ENCODE data around the gene OR6J1. TPM values are rescaled to one million over a fixed set of nuclear protein-coding genes. Genes with fewer than 3 reads are reported as not detected.

OR6J1 gene
- total and polyA plus RNA-seq, 2 donors (not counting 3 experiments of a cell fraction or from before 2014, with no cell fraction given) = not detected

DNA sequence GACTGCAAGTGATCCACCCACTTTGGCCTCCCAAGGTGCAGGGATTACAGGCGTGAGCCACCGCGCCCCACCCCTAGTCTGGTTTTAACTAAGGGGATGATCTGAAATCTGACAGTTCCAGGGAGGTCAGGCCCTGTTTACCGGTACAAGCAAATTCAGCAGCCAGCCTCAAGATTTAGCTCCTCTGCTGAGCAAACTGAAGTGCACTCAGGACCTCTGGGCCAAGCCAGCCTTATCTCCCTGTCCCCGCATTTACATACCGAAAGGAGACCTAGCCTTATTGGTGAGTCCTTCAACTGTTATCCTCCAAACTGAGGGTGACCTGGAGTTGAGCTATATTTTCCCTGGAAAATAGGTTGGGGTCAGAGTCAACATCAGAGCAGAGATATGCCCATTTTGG lies 46.9 kb downstream of the OR6J1 start:
- H3K9me1 ChIP-seq (replicated peaks; ENCODE audit: control insufficient read depth, extremely low read depth, insufficient read depth, low read length) = no peaks in the 10 kb centered on the region
- FAIRE-seq (no peak), DNase-seq (ENCODE audit: low read depth, low spot score) (no peak)
- H3K9ac ChIP-seq (replicated peaks; ENCODE audit: extremely low read depth, insufficient read depth, low read length) = no peak overlapping the region
- POLR2A ChIA-PET = interaction anchor here (1.6 kb wide), 1 partner anchor 8 kb away, joined by 7 read pairs; the partner anchor contains the start of gene DAD1
- TF ChIP-seq GATA2 (IDR thresholded peaks at IDR 0.05; ENCODE audit: insufficient read depth, insufficient read length, low read depth, low read length) (no peak), EZH2 (IDR thresholded peaks at IDR 0.05; ENCODE audit: borderline replicate concordance, low read depth, low read length, severe bottlenecking) (no peak), MYC (IDR thresholded peaks at IDR 0.05; ENCODE audit: low read depth, low read length) (no peak), POLR2AphosphoS5 (IDR thresholded peaks at IDR 0.05; ENCODE audit: insufficient read depth, low read depth, low read length) (no peak), FOS (IDR thresholded peaks at IDR 0.05; ENCODE audit: borderline replicate concordance, insufficient read depth, low read length) (no peak), JUN (IDR thresholded peaks at IDR 0.05; ENCODE audit: borderline replicate concordance, insufficient read depth, insufficient read length, low read depth) (no peak), POLR2A (IDR thresholded peaks at IDR 0.05; ENCODE audit: low read depth, low read length) (no peak)
- TF ChIP-seq, protein P1, sequence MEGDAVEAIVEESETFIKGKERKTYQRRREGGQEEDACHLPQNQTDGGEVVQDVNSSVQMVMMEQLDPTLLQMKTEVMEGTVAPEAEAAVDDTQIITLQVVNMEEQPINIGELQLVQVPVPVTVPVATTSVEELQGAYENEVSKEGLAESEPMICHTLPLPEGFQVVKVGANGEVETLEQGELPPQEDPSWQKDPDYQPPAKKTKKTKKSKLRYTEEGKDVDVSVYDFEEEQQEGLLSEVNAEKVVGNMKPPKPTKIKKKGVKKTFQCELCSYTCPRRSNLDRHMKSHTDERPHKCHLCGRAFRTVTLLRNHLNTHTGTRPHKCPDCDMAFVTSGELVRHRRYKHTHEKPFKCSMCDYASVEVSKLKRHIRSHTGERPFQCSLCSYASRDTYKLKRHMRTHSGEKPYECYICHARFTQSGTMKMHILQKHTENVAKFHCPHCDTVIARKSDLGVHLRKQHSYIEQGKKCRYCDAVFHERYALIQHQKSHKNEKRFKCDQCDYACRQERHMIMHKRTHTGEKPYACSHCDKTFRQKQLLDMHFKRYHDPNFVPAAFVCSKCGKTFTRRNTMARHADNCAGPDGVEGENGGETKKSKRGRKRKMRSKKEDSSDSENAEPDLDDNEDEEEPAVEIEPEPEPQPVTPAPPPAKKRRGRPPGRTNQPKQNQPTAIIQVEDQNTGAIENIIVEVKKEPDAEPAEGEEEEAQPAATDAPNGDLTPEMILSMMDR (IDR thresholded peaks at IDR 0.05; ENCODE audit: extremely low read depth in 1 of 2, insufficient read depth in 1 of 2, low read depth in 1 of 2, low read length in 2 of 2) = no peak
- TF ChIP-seq, protein P2, sequence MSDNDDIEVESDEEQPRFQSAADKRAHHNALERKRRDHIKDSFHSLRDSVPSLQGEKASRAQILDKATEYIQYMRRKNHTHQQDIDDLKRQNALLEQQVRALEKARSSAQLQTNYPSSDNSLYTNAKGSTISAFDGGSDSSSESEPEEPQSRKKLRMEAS (IDR thresholded peaks at IDR 0.05; ENCODE audit: insufficient read depth, insufficient read length) = no peak
- dilution Hi-C loops (cut with MboI; ENCODE audit: extremely low pct_ligation_motif_present, low sequenced_read_pairs) (no loop called here), intact Hi-C loops (cut with micrococcal nuclease) (no loop called here)
- no peak overlapping the region for H3K4me3 ChIP-seq (replicated peaks in 1 of 3; ENCODE audit: insufficient read depth in 1 of 3, low read depth in 1 of 3, low read length in 3 of 3)
- no peaks in the 10 kb centered on the region for H3K9me3 ChIP-seq (replicated peaks; ENCODE audit: control insufficient read depth, insufficient read depth, low read length)
- no peaks in the 10 kb centered on the region for H4K20me1 ChIP-seq (replicated peaks; ENCODE audit: control insufficient read depth, extremely low read depth, insufficient read depth, low read length)
- no peak overlapping the region for H3K27ac ChIP-seq (ENCODE audit: insufficient read depth, low read depth, low read length)
- CTCF ChIA-PET = interaction anchor here (2.7 to 4.2 kb wide), 3 partner anchors 9 to 55 kb away, joined by 21 to 45 read pairs (median 42); partner anchors contain the start of gene DAD1
- peaks cover 11% of the 10 kb centered on the region for H3K4me1 ChIP-seq (ENCODE audit: control insufficient read depth, extremely low read depth, insufficient read depth, low read length)
- H3K79me2 ChIP-seq (ENCODE audit: control insufficient read depth, insufficient read depth, low read length) = peaks cover 1% of the 10 kb centered on the region
- H3K27me3 ChIP-seq (ENCODE audit: control insufficient read depth in 2 of 2, insufficient read depth in 2 of 2, low read length in 2 of 2) = peaks cover 3 to 9% of the 10 kb centered on the region in 2 experiments
- H3K36me3 ChIP-seq (ENCODE audit: control insufficient read depth in 2 of 2, extremely low read depth in 1 of 2, insufficient read depth in 2 of 2, low read length in 2 of 2) = peaks cover 0 to 5% of the 10 kb centered on the region in 2 experiments
- no peak overlapping the region for H2AFZ ChIP-seq (ENCODE audit: low read depth, low read length)
- no TSS peak for BruUV-seq (replicated peaks)
- no peak overlapping the region for H3K4me2 ChIP-seq (ENCODE audit: insufficient read depth, low read length)
